HG02610 (cell line): Measurements from ENCODE around the gene PARP8.

Experiments used
- ATAC-seq: cut with Tn5 transposase; IDR thresholded peaks from one replicate; pipeline ENCODE4 v1.9.1; 2021; ENCODE audit warnings: mild to moderate bottlenecking, moderate library complexity; ENCODE audit not compliant: unreplicated experiment

PARP8 gene

GRCh38 chr5:50889790-50890189 lies 223.4 kb downstream of the PARP8 start:
- no peak for ATAC-seq
